NCI-H2107 (cell line): ENCODE data around the gene GJB1.

Experiments used
- DNase-seq: peaks from one replicate; lab custom pipeline; 2025; lab: John Stamatoyannopoulos, UW

The GJB1 gene

DNA sequence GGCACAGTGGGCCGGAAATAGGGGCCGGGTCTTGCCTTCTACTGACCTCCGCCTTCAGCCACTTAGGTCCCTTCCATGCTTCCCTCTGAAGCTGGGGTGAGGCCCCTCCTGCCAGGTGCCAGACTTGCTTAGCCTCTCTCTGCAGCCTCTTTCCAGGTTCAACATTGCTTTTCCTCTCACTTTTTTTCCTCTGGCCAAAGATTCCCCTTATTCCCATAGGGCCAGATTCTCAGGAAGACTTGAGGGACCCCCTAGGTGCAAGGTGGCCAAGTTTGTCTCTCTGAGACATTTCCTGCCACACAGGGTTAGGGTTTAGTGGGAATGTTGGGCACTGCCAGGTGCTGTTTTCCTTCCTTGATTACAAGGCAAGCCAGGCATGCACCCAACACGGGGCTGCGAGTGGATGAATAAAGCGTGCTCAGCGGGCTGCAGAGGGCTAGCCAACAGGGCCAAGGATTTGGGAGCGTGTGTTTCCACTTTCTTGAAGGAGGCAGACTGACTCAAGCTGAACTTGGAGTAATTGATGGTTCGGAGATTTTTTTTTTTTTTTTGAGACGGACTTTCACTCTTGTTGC lies 7.6 kb upstream of the GJB1 start:
- DNase-seq: peak; percentile 6

DNA sequence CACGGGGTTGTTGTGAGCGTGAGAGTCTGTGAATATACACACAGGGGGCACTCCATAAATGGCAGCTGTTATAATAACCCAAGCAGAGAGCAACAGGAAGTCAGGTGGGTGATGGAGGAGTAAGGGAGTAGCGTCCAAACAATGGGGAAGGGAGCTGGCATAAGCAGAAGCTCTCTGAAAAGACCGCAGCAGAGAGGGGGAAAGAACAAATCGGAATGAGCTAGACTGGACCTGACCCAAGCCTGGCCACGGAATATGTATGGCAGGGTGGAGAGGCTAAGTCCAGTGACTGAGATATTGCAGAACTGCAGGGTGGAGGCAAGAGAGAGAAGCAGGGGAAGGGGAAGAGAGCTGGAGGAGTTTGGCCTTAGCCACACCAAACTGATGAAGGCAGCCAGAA lies 6.5 kb upstream of the GJB1 start:
- DNase-seq: peak; percentile 38

DNA sequence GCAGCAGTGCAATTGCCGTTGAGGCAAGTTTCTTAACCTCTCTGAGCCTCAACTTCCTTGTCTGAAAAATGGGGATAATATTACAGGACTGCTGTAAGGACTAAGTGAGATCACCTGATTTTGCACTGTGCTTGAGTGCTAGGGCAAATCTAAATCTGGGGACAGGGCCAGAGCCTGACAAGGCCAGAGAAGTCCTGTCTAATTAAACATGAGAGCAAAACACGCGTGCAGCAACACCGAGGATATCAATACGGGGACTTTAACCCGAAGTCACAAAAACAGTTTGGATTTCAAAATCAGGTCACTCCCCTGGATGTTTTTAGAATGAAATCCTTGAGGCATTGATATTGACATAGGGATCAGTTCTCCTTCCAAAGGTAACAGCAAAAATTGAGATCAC lies 5.7 kb upstream of the GJB1 start:
- no peak for DNase-seq

DNA sequence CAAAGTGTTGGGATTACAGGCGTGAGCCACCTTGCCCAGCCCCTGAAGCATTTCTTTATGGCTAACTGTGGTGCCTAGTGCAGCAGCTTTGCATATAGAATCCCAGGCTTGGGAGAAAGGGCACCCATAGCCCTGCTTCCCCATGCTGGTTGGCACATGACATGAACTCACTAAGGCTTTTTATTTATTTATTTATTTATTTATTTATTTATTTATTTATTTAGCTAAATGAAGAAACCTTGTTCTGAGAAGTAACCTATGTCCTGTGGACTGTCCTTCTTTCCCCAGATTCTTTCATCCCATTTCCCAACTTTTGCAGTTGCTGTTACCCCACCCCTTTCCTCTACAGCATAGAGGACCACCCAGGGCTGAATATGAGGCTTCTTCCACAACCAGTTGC lies 1.9 kb upstream of the GJB1 start:
- no peak for DNase-seq

DNA sequence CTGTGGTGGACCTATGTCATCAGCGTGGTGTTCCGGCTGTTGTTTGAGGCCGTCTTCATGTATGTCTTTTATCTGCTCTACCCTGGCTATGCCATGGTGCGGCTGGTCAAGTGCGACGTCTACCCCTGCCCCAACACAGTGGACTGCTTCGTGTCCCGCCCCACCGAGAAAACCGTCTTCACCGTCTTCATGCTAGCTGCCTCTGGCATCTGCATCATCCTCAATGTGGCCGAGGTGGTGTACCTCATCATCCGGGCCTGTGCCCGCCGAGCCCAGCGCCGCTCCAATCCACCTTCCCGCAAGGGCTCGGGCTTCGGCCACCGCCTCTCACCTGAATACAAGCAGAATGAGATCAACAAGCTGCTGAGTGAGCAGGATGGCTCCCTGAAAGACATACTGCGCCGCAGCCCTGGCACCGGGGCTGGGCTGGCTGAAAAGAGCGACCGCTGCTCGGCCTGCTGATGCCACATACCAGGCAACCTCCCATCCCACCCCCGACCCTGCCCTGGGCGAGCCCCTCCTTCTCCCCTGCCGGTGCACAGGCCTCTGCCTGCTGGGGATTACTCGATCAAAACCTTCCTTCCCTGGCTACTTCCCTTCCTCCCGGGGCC lies 1.2 kb downstream of the GJB1 start:
- no peak for DNase-seq

DNA sequence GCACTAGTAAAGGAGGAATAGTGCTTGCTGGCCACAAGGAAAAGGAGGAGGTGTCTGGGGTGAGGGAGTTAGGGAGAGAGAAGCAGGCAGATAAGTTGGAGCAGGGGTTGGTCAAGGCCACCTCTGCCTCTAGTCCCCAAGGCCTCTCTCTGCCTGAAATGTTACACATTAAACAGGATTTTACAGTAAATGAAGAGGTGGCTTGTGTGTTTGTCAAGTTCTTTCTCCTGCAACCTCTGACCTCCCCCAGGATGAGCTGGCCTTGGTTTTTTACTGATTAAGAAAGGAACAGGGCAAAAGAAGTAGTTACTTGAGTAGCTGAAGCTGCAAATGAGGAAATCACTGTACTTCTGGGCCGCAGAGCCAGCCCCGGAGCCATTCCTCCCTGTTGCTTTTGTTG lies 2.0 kb downstream of the GJB1 start:
- DNase-seq: no peak

DNA sequence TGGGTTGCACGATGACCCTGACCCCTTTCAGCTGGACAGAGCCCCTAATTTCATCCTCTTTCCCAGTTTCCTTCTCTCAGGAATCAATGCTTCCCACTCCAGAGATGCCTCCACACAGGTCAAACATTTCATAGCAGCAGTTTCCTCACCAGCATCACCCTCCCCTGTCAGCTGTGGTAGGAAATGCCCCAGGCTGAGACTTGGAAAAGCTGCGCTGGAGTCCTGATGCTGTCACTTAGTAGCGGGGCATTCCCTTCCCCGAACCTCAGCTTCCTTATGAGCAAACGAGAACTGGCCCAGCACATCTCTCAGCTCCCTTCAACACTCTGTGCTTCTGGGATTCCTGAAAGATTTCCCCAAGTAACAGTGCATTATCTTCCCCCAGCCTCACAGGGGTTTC lies 2.7 kb downstream of the GJB1 start:
- DNase-seq: no peak

DNA sequence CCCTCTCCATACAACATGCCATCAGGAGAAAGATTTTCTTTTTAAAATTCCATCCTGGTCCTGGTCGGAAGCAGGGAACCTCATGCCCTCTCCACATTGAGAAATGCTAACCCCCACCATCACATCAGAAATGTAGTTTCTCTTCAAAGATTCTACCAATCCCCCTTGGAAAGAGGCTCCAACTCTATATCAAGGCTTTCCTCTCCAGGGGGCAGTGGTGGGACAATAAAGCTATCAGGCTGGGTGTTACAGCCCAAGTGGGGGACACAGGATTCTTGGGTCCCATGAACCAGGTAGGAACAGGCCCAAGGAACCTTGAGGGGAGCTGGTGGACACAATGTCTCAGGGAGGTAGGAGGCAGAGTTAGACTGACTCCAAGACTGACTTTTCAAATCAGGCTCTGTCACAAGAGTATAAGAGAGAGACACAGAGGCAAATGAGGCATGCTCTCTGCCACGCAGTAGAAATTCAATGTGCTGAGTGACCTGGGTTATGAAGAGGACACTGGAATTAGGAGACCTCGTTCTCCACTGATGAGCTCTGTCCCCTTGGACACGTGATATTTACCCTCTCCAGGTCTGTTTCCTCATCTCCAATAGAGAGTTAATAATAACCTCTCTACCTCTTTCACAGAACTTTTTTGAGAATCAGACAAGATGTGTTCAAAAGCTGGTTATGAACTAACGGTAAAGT lies 4.5 kb downstream of the GJB1 start:
- no peak for DNase-seq

DNA sequence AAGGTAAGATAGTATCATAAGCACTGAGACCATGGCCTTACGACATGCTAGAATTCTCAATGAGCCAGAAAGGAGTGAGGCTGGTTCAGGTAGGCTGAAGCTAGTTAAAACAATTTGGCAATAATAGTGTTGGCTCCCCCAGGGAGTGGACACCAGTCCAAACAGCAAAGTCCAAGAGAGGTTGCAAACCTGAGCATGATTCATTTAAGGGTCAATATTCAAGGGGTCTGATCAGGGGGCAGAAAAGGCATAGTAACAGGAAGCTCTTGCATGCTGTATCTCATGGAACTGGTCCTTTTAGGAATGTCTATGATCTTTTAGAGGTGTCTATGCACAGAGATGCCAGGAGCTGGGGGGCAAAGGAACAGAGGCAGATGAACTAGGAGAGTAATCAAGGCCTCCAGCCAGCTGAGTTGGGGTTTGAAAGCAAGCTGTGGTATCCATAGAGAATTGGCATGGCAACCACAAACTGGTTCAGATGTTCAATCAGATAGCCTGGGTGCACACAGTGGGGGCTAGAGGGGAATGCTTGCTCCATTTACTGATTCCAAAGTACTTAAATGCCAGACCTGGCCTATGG lies 5.1 kb downstream of the GJB1 start:
- DNase-seq: no peak

DNA sequence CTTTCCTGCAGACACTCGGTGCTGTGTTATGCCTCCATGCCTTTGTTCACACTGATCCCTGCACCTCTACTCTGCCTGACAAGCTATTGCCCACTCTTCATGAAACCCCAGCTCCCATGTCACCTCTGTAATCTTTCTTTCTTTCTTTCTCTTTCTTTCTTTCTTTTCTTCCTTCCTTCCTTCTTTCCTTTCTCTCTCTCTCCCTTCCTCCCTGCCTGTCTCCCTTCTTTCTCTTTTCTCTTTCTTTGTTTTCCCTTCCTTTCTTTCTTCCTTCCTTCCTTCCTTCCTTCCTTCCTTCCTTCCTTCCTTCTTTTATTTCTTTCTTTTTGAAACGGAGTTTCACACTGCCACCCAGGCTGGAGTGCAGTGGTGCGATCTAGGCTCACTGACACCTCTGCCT lies 12.5 kb downstream of the GJB1 start:
- DNase-seq: no peak

DNA sequence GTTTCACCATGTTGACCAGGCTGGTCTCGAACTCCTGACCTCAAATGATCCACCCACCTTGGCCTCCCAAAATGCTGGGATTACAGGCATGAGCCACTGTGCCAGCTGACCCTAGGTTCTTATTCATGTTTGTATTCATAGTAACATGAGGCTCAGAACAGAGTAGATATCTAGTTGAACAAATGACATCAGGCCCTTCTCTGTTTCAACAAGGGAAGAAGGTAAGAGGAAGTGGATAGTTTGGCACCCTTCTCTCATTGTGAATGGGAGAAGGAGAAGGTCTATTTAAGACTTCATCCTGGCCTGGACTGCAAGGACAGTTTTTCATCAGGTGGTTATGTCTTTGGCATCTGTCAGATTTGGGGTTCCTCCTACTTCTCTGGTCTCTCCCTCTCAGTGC lies 13.8 kb downstream of the GJB1 start:
- DNase-seq: no peak

DNA sequence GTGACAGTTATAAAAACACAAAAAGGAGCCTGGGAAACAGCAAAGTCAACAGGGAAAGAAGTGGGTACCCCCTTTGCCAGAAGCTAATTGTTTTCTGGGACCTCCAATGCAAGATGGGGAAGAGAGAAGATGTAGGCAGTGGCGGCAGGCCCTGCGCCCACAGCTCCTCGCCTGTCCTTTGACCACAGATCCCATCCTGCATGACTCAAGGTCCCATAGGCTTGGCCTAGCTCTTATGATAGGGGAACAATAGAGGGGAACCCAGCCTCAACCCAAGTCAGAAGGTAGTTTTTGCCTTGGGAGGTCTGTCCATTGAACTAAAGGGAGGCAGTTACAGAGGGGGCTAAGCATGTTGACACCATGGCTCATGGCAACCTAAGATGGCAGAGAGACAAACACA lies 16.8 kb downstream of the GJB1 start:
- no peak for DNase-seq

DNA sequence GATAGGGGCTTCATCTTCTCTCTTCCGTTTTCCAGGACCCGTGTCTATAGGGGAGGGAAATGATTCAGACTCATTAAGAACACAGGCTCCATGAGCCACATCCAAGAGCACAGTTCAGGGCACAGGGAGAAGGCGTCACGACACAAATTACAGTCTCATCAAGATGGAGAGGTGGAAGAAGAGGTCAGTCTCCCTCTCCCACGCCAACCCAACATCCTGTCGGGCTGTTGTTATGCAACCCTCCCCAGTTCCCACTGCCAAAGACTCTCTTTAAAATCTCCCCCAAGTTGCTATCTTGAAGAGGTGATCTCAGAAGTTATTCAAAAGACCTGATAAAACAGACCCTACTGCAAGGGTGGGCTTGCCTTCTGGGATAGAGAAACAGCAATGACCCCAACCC lies 18.3 kb downstream of the GJB1 start:
- no peak for DNase-seq

DNA sequence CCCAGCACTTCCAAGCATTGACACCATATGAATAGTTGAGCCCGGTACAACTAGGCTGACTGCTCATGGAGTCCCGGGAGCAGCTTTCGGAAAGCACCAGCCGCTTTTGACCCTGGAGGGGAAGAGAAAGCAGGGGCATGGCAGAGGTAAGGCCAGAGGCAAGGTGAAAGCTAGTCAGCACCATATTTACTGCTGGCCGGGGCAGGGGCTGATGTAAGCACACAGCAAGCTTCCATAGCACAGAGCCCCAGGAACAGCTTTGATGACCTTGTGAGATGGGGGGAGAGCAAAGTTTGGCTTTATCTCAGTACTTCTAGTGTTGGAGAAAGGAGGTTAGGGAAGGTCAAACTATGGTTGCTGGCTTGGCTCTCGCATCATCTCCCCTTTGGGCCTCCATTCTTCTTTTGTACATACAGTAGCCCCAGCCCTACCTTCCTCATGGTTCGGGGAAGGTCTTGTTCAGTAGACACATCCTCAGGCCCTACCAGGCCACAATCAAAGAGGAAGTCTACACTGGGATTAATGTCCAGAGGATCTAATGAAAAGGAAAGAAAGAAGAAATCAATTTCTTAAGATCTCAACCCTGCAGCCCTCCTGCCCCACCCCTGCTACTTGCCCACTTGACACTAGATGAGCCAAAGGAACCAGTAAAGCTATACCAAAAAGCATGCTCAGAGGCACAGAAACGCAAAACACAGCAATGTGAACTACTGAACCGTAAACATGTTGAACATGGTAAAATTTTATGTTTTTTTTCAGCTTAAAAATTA lies 21.5 kb downstream of the GJB1 start:
- DNase-seq: no peak

DNA sequence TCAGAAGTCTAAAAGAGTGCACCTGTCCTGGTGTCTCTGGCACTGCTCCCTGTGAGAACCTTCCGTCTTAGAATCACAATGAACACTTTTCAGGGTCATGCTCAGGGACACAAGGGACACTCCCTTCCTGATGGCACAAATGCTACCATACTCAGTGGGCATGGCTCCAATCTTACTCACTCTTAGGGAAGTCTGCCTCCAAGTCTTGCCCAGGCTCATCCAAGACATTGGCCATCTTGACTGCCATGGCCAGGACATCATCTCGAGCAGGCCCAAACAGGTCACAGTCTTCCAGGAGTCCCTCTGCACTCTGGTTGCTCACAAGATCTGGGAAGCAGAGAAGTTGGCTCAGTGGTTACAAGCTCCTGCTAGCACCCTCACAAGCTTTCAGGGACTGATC lies 22.1 kb downstream of the GJB1 start:
- no peak for DNase-seq

DNA sequence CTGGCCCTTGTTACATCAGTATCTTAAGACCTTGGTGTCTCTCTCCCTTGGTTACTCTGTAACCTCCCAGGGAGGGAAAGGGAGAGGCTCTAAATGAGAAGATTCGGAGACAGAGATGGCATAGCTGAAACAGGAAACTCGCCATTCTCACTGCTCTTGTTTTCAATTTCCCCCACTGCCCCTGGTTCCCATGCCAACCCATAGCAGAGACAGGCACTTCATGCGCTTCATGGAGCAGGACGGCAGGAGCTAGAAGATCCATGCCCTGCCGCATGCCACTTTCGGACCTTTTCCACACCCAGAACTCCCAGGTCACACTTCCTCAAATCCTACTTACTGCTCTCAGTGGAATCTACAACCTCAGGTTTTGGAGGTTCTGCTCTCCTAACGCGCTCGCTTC lies 27.8 kb downstream of the GJB1 start:
- no peak for DNase-seq

DNA sequence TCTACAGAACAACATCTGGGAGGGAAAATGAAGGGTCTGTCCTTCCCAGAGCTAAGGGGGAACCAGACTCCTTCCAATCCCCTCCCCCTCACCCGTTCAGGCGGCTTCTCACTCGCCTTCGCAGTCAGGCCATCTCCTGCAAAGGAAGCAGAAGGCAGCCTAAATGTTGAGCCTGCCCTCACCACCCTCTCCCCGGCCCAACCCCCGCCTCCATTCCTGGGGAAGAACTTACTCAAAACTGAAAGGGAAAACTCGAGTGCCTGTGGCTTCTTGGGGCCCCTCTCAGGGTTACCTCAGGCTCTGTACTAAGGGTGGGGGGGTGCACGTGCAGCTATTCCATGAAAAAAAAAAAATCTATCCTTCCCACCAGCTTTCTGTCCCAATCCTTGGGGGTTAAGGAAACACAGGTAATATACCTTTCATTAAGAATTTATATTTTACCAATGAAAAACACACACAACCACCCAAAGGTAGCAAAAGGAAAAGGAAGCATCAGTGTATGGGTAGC lies 28.5 kb downstream of the GJB1 start:
- no peak for DNase-seq

DNA sequence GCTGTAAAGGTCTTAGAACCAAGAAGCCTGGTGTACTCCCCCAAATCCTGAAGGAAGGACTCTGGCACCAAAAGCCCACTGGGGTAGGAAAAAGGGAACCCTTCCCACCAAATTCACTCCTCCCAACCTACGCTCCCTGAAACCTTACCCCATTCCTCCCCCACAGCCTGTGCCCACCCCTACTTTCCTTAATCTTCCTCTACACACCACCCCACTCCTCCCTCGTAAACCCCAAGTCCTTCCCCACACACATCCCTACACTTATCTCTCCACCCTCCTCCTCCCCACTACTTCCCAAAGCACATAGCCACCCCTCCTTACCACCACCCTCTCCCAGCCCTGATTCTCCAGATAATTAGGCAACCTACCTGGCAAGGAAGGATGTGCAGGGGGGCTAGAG lies 29.2 kb downstream of the GJB1 start:
- no peak for DNase-seq

DNA sequence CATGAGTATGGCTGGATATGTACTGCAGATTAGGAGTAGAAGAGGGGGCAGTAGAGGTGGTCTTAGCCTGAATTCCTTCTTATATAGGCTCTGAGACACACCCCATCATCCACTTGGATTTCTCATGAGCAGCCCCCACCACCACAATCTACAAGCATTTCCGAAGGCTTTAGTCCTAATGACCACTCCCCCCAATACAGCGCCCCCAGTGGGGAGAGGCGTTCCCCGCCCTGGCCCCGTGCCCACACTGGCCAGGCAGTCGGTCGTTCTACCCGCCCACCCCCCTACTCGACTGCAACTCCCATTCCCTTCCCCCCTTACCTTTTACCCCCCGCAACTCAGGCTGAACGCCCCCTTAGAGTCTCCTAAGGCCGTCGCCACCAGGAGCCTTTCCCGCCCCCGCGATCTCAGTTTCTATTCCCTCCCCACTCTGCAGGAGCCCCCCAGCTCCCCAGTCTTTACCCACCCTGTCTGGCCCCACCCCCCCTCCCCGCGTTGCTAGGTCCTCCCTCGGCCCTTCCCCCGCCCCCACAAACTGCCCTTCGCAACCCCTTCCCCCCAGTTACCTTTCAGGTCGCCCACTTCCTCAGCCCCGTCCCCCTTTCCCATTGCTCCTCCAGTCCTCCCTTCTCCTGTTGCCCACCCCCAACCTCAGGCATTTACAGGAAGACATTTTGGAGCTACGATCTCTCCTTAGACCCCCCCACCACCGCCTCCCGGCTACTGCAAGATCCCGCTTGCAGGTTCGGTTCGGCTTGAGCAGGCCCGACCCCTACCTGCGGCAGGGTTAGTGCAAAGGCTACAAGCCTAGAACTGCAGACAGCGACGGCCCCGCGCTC lies 30.4 kb downstream of the GJB1 start:
- DNase-seq: peak; percentile 17

DNA sequence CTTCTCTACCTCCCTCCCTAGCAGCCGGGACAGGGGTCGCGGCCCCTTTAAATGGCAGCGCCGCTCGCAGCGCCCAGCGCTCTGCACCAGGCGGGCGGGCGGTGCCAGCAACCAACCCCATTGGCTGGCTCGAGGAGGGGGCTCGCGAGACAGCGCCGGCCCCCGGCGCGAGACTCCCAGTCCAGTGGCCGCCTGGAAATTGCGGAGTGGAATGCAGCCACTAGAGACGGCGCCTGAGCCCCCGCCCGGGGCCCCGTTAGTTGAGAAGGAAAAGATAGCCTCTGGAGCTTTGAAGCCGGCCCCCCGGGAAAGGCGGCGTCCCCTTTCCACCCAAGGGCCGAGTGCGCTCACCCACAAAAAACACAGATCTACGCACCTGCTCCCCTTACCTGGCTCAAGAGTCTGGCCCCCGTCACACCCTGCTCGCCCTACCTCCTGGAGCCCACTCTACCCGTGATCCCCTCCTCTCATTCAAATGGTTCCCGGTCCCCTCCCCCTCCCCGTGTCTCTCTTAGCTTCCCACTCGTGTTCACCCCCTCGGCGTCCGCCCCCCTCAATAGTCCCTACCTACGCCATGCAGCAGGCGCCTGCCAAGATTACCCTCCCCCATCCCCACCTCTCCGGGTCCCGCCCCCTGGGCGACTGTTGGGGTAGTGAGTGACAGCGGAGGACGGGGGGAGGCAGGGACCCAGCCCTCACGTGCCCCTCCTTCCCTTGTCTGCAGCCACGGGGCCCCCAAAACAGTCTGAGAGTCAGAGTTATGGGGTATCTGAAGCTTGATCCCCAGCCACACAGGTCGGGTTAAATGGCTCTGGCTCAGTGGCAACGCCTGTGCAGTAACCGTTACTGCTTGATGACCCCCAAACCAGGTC lies 31.3 kb downstream of the GJB1 start, which contains the start of gene ZMYM3:
ZMYM3 (minus strand) TSS at position 49 of the 872 bp plus-strand sequence. CDS start 885 bp downstream, outside the sequence.
- DNase-seq: peak; percentile 89
